ENCODE data around the gene C11orf42. TPM values are rescaled to one million over a fixed set of nuclear protein-coding genes. Genes with fewer than 3 reads are reported as not detected.
"Not testable (repeated sequence)": the region's sequence is repeated elsewhere in the genome, so short reads cannot be mapped to it uniquely, and the experiment has no call there.

C11orf42 gene
- total RNA-seq, 2 donors from 2014 or later = not detected

DNA sequence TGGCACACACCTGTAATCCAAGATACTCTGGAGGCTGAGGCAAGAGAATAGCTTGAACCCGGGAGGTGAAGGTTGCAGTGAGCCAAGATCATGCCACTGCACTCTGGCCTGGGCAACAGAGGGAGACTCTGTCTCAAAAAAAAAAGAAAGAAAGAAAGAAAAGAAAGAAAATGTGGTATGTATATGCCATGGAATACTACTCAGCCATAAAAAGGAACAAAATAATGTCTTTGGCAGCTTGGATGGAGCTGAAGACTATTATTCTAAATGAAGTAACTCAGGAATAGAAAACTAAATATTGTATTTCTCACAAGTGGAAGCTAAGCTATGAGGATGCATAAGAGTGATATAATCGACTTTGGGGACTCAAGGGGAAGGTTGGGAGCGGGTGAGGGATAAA lies 43.5 kb downstream of the C11orf42 start:
- intact Hi-C loops (cut with DNase I); DNase-seq (ENCODE audit: low spot score): not testable (repeated sequence)

- DNase-seq (ENCODE audit: low spot score) = peak; percentile 95
- intact Hi-C loops (cut with DNase I) = loop anchor here (5.0 to 10.0 kb wide), 3 partner anchors 65 to 115 kb away; no protein-coding TSS in a partner anchor
Measured at GRCh38 chr11:6249770-6250555, 44.6 kb downstream of the C11orf42 start.

GRCh38 chr11:6251120-6251733 lies 45.9 kb downstream of the C11orf42 start:
- intact Hi-C loops (cut with DNase I) = loop anchor here (5.0 to 10.0 kb wide), 3 partner anchors 64 to 114 kb away; no protein-coding TSS in a partner anchor
- peak; percentile 82 for DNase-seq (ENCODE audit: low spot score)

- DNase-seq (ENCODE audit: low spot score) = no peak
- intact Hi-C loops (cut with DNase I) = loop anchor here (5.0 to 10.0 kb wide), 3 partner anchors 63 to 113 kb away; no protein-coding TSS in a partner anchor
Measured at GRCh38 chr11:6251990-6252473, 46.7 kb downstream of the C11orf42 start.

GRCh38 chr11:6253197-6253596 lies 47.8 kb downstream of the C11orf42 start:
- intact Hi-C loops (cut with DNase I) = loop anchor here (5.0 to 10.0 kb wide), 3 partner anchors 62 to 112 kb away; no protein-coding TSS in a partner anchor
- no peak for DNase-seq (ENCODE audit: low spot score)

DNA sequence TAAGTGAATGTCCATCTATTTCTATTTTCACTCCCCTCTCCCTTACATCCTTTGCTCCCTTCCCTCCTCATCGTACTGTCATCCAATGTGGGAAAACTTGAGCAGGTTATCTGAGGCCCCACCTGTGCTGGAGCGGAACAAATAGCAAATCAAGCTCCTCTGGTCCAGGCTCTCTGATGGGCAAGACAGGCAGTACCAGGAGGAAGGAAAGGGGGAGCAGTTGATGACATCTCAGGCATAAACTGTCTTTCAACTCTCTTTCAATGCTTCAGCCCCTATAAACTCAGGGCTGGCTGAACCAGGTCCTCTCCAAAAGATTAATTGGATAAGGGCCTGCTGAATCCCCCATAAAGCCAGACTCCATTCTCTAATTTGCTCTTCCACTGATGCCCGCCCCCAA lies 52.8 kb downstream of the C11orf42 start:
- no peak for DNase-seq (ENCODE audit: low spot score)
- intact Hi-C loops (cut with DNase I) = loop anchor here (10.0 kb wide), 2 partner anchors 57 to 107 kb away; no protein-coding TSS in a partner anchor

GRCh38 chr11:6258571-6259081 lies 53.3 kb downstream of the C11orf42 start:
- intact Hi-C loops (cut with DNase I) = loop anchor here (10.0 kb wide), 2 partner anchors 56 to 106 kb away; no protein-coding TSS in a partner anchor
- DNase-seq (ENCODE audit: low spot score) = no peak

GRCh38 chr11:6260207-6260726 lies 54.9 kb downstream of the C11orf42 start:
- intact Hi-C loops (cut with DNase I) = no loop called here
- no peak for DNase-seq (ENCODE audit: low spot score)

Other genes with a start within 250 kb of the C11orf42 start
- not detected for gene OR56A5, start 237.1 kb upstream of the C11orf42 start, total RNA-seq
- gene OR52L1, start 218.6 kb upstream of the C11orf42 start, total RNA-seq = not detected
- not detected for gene OR56A4, start 198.6 kb upstream of the C11orf42 start, total RNA-seq
- under 1 TPM in 1 of 2 donors, not detected in 1; 0.05 TPM for gene OR56A1, start 174.8 kb upstream of the C11orf42 start, total RNA-seq
- not detected for gene OR56B4, start 97.9 kb upstream of the C11orf42 start, total RNA-seq
- gene OR52B2, start 35.2 kb upstream of the C11orf42 start, total RNA-seq = not detected
- gene OR52W1, start 6.3 kb upstream of the C11orf42 start, total RNA-seq = not detected
- 10 to 100 TPM; 20.5 to 20.6 TPM for gene FHIP1B, start 29.1 kb downstream of the C11orf42 start, total RNA-seq
- not detected for gene CNGA4, start 33.5 kb downstream of the C11orf42 start, total RNA-seq
- gene CCKBR, start 54.3 kb downstream of the C11orf42 start, total RNA-seq = not detected
- gene CAVIN3, start 114.9 kb downstream of the C11orf42 start, total RNA-seq = 100 to 1,000 TPM; 156 to 166 TPM
- 10 to 100 TPM; 35.4 to 51.6 TPM for gene SMPD1, start 184.9 kb downstream of the C11orf42 start, total RNA-seq
- gene APBB1, start 213.5 kb downstream of the C11orf42 start, total RNA-seq = 10 to 100 TPM; 43.6 to 65.3 TPM
- gene HPX, start 235.4 kb downstream of the C11orf42 start, total RNA-seq = 1 to 10 TPM; 1.2 to 1.7 TPM

Data from posterior vena cava (tissue), 2 donors.